GM12878 (cell line): Measurements from ENCODE around the gene WTAP.

ENCODE experiments used
- ESRRA ChIP-seq: IDR thresholded peaks from 2 replicates; pipeline ENCODE4 v1.6.1; 2012; ENCODE audit warnings: mild to moderate bottlenecking, low read length, improper control_type of control experiment
- EZH2 ChIP-seq: IDR thresholded peaks from 2 replicates; pipeline ENCODE4 v1.6.1; 2012; ENCODE audit warnings: low read depth, mild to moderate bottlenecking, control low read depth, inconsistent platforms, low read length, borderline replicate concordance; ENCODE audit not compliant: control insufficient read depth
- POLR2A ChIP-seq: IDR thresholded peaks from 2 replicates; pipeline ENCODE4 v1.6.1; 2011; ENCODE audit warnings: low read depth, mild to moderate bottlenecking, low read length
- POLR2AphosphoS5 ChIP-seq: IDR thresholded peaks from 2 replicates; pipeline ENCODE4 v1.6.1; 2011; ENCODE audit warnings: mild to moderate bottlenecking, low read length, inconsistent platforms
- RAD21 ChIP-seq: IDR thresholded peaks from 2 replicates; pipeline ENCODE4 v1.6.1; 2011; ENCODE audit warnings: mild to moderate bottlenecking, low read depth, low read length, moderate library complexity; ENCODE audit not compliant: insufficient read depth
- SMAD5 ChIP-seq: IDR thresholded peaks from 2 replicates; pipeline ENCODE4 v1.6.1; 2016; ENCODE audit warnings: antibody characterized with exemption, low read depth
- TARDBP ChIP-seq: IDR thresholded peaks from 2 replicates; pipeline ENCODE4 v1.6.1; 2016; ENCODE audit warnings: borderline replicate concordance
- ZNF207 ChIP-seq: fragments of 450-650 bp; IDR thresholded peaks from 2 replicates; pipeline ENCODE4 v1.6.1; 2014; ENCODE audit warnings: antibody characterized with exemption, mild to moderate bottlenecking, borderline replicate concordance
- TF ChIP-seq, protein P1 (sequence below): fragments of 450-650 bp; IDR thresholded peaks from 2 replicates; pipeline ENCODE4 v1.6.1; 2017; ENCODE audit warnings: mild to moderate bottlenecking, low read depth, inconsistent platforms; ENCODE audit not compliant: poor library complexity, severe bottlenecking
- TF ChIP-seq, protein P2 (sequence below), 3 experiments: IDR thresholded peaks in 2 of 3; conservative IDR thresholded peaks in 1 of 3; 2 replicates each; pipeline ENCODE4 v1.5.1; 2011; ENCODE audit warnings: low read depth in 3 of 3, low read length in 3 of 3, mild to moderate bottlenecking in 3 of 3, control low read depth in 2 of 3, moderate library complexity in 2 of 3, inconsistent platforms in 1 of 3, mixed read lengths in 1 of 3; ENCODE audit not compliant: control insufficient read depth in 2 of 3, insufficient read depth in 1 of 3; ENCODE audit errors: extremely low read depth in 1 of 3
- TF ChIP-seq, protein P3 (sequence below): fragments of 450-650 bp; IDR thresholded peaks from 2 replicates; pipeline ENCODE4 v1.6.1; 2017; ENCODE audit warnings: mild to moderate bottlenecking

DNA sequence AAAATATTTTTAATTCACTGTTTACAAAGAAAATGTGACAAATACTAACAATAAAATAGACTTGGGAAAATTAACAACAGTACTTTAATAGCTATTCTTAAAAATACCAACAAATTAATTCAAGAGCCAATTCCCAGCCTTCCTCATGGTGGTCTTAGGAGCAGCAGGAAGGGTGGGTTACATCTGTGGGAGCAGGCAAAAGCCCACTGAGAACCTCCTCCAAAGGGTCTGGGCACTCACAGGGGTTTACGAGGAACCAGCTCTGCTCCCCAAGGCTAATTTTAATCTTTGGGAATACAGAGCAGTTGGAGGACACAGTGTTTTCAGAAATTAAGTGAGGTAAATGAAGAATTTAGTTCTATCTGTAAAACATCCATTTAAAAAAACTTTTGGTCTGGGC lies 44.5 kb upstream of the WTAP start:
- TF ChIP-seq, protein P1, sequence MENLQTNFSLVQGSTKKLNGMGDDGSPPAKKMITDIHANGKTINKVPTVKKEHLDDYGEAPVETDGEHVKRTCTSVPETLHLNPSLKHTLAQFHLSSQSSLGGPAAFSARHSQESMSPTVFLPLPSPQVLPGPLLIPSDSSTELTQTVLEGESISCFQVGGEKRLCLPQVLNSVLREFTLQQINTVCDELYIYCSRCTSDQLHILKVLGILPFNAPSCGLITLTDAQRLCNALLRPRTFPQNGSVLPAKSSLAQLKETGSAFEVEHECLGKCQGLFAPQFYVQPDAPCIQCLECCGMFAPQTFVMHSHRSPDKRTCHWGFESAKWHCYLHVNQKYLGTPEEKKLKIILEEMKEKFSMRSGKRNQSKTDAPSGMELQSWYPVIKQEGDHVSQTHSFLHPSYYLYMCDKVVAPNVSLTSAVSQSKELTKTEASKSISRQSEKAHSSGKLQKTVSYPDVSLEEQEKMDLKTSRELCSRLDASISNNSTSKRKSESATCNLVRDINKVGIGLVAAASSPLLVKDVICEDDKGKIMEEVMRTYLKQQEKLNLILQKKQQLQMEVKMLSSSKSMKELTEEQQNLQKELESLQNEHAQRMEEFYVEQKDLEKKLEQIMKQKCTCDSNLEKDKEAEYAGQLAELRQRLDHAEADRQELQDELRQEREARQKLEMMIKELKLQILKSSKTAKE = no peak
- TF ChIP-seq POLR2AphosphoS5 (no peak), EZH2 (no peak), ZNF207 (no peak), SMAD5 (no peak), POLR2A (no peak), TARDBP (no peak), RAD21 (no peak), ESRRA (no peak)
- TF ChIP-seq, protein P2, sequence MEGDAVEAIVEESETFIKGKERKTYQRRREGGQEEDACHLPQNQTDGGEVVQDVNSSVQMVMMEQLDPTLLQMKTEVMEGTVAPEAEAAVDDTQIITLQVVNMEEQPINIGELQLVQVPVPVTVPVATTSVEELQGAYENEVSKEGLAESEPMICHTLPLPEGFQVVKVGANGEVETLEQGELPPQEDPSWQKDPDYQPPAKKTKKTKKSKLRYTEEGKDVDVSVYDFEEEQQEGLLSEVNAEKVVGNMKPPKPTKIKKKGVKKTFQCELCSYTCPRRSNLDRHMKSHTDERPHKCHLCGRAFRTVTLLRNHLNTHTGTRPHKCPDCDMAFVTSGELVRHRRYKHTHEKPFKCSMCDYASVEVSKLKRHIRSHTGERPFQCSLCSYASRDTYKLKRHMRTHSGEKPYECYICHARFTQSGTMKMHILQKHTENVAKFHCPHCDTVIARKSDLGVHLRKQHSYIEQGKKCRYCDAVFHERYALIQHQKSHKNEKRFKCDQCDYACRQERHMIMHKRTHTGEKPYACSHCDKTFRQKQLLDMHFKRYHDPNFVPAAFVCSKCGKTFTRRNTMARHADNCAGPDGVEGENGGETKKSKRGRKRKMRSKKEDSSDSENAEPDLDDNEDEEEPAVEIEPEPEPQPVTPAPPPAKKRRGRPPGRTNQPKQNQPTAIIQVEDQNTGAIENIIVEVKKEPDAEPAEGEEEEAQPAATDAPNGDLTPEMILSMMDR (IDR thresholded peaks at IDR 0.05 in 2 of 3, conservative IDR thresholded peaks at IDR 0.05 in 1 of 3; ENCODE audit: control insufficient read depth in 2 of 3, extremely low read depth in 1 of 3, insufficient read depth in 1 of 3, low read depth in 3 of 3, low read length in 3 of 3) = no peak
- TF ChIP-seq, protein P3, sequence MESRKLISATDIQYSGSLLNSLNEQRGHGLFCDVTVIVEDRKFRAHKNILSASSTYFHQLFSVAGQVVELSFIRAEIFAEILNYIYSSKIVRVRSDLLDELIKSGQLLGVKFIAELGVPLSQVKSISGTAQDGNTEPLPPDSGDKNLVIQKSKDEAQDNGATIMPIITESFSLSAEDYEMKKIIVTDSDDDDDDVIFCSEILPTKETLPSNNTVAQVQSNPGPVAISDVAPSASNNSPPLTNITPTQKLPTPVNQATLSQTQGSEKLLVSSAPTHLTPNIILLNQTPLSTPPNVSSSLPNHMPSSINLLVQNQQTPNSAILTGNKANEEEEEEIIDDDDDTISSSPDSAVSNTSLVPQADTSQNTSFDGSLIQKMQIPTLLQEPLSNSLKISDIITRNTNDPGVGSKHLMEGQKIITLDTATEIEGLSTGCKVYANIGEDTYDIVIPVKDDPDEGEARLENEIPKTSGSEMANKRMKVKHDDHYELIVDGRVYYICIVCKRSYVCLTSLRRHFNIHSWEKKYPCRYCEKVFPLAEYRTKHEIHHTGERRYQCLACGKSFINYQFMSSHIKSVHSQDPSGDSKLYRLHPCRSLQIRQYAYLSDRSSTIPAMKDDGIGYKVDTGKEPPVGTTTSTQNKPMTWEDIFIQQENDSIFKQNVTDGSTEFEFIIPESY = no peak
